H9 (cell line): ENCODE data around the gene TBC1D2. TPM values are rescaled to one million over a fixed set of nuclear protein-coding genes. Genes with fewer than 3 reads are reported as not detected.

Source experiments
- DNase-seq: peaks from one replicate; pipeline ENCODE4 v3.0.0-alpha.2; 2017
- H2AFZ ChIP-seq: one replicate; pipeline ENCODE4 v1.6.1; 2013; ENCODE audit warnings: mild to moderate bottlenecking, low read length, control low read depth, moderate library complexity
- H2AK5ac ChIP-seq: 2 replicates; pipeline ENCODE4 v1.6.1; 2013; ENCODE audit warnings: low read length, control low read depth, mixed read lengths; ENCODE audit not compliant: insufficient read length
- H2BK120ac ChIP-seq: one replicate; pipeline ENCODE4 v1.6.1; 2013; ENCODE audit warnings: low read depth, mild to moderate bottlenecking, low read length, control low read depth, inconsistent platforms; ENCODE audit not compliant: poor library complexity, severe bottlenecking
- H2BK12ac ChIP-seq: 2 replicates; pipeline ENCODE4 v1.6.1; 2013; ENCODE audit warnings: low read length, control low read depth, mixed read lengths, low read depth; ENCODE audit not compliant: insufficient read length
- H2BK15ac ChIP-seq: 2 replicates; pipeline ENCODE4 v1.6.1; 2013; ENCODE audit warnings: low read depth, low read length, control low read depth
- H2BK20ac ChIP-seq: one replicate; pipeline ENCODE4 v1.6.1; 2013; ENCODE audit warnings: low read depth, mild to moderate bottlenecking, low read length, control low read depth, inconsistent platforms; ENCODE audit not compliant: poor library complexity, severe bottlenecking
- H2BK5ac ChIP-seq: 2 replicates; pipeline ENCODE4 v1.6.1; 2013; ENCODE audit warnings: low read length, control low read depth, mixed read lengths; ENCODE audit not compliant: insufficient read length
- H3K14ac ChIP-seq: 2 replicates; pipeline ENCODE4 v1.6.1; 2013; ENCODE audit warnings: low read length, control low read depth; ENCODE audit not compliant: insufficient read depth
- H3K18ac ChIP-seq: 2 replicates; pipeline ENCODE4 v1.6.1; 2013; ENCODE audit warnings: low read depth, mild to moderate bottlenecking, mixed read lengths, low read length, control low read depth; ENCODE audit not compliant: insufficient read length
- H3K23ac ChIP-seq: 2 replicates; pipeline ENCODE4 v1.6.1; 2013; ENCODE audit warnings: low read length, control low read depth, mixed read lengths, low read depth; ENCODE audit not compliant: insufficient read length
- H3K23me2 ChIP-seq: 2 replicates; pipeline ENCODE4 v1.6.1; 2013; ENCODE audit warnings: low read depth, mild to moderate bottlenecking, mixed read lengths, low read length, control low read depth; ENCODE audit not compliant: insufficient read length, poor library complexity, severe bottlenecking
- H3K27ac ChIP-seq: 2 replicates; pipeline ENCODE4 v1.5.1; 2013; ENCODE audit warnings: low read length, control low read depth, mixed read lengths, low read depth; ENCODE audit not compliant: insufficient read length
- H3K27me3 ChIP-seq: 2 replicates; pipeline ENCODE4 v1.6.1; 2013; ENCODE audit warnings: low read length, control low read depth, inconsistent platforms; ENCODE audit not compliant: insufficient read depth
- H3K4ac ChIP-seq: 2 replicates; pipeline ENCODE4 v1.6.1; 2013; ENCODE audit warnings: low read depth, mild to moderate bottlenecking, control low read depth, inconsistent platforms, low read length, moderate library complexity
- H3K4me1 ChIP-seq: 2 replicates; pipeline ENCODE4 v1.6.1; 2013; ENCODE audit warnings: low read length, control low read depth, inconsistent platforms; ENCODE audit not compliant: insufficient read depth
- H3K4me2 ChIP-seq: 2 replicates; pipeline ENCODE4 v1.6.1; 2013; ENCODE audit warnings: low read length, control low read depth, mixed read lengths; ENCODE audit not compliant: insufficient read length, insufficient read depth
- H3K56ac ChIP-seq: 2 replicates; pipeline ENCODE4 v1.6.1; 2013; ENCODE audit warnings: low read depth, mild to moderate bottlenecking, mixed read lengths, low read length, control low read depth; ENCODE audit not compliant: insufficient read length
- H3K79me1 ChIP-seq: 2 replicates; pipeline ENCODE4 v1.6.1; 2013; ENCODE audit warnings: low read depth, mild to moderate bottlenecking, moderate library complexity, low read length, control low read depth, inconsistent platforms; ENCODE audit not compliant: insufficient read depth, poor library complexity, severe bottlenecking
- H3K79me2 ChIP-seq: 2 replicates; pipeline ENCODE4 v1.6.1; 2013; ENCODE audit warnings: low read length, control low read depth, inconsistent platforms; ENCODE audit not compliant: insufficient read depth
- H3K9ac ChIP-seq: 2 replicates; pipeline ENCODE4 v1.6.1; 2013; ENCODE audit warnings: low read length, control low read depth, mixed read lengths; ENCODE audit not compliant: insufficient read length; ENCODE audit errors: extremely low read depth
- H3K9me3 ChIP-seq: one replicate; pipeline ENCODE4 v1.6.1; 2013; ENCODE audit warnings: low read depth, low read length, inconsistent platforms; ENCODE audit not compliant: control insufficient read depth
- H3T11ph ChIP-seq: one replicate; pipeline ENCODE4 v1.6.1; 2013; ENCODE audit warnings: mild to moderate bottlenecking, low read length, control low read depth, inconsistent platforms
- H4K20me1 ChIP-seq: one replicate; pipeline ENCODE4 v1.6.1; 2013; ENCODE audit not compliant: control insufficient read depth, insufficient read length, insufficient read depth
- H4K5ac ChIP-seq: 2 replicates; pipeline ENCODE4 v1.6.1; 2013; ENCODE audit warnings: low read depth, mild to moderate bottlenecking, mixed read lengths, low read length, control low read depth; ENCODE audit not compliant: insufficient read length
- H4K8ac ChIP-seq: replicated peaks from 2 replicates; pipeline ENCODE4 v1.6.1; 2013; ENCODE audit warnings: low read length, control low read depth, mixed read lengths, low read depth; ENCODE audit not compliant: insufficient read length
- H4K91ac ChIP-seq: 2 replicates; pipeline ENCODE4 v1.6.1; 2013; ENCODE audit warnings: low read depth, mild to moderate bottlenecking, moderate library complexity, mixed read lengths, low read length, control low read depth; ENCODE audit not compliant: insufficient read length
- H3K27ac Mint-ChIP-seq, 3 experiments: 2 replicates in 2 of 3; 3 replicates in 1 of 3; pipeline ENCODE4 v1.8.0; 2020 to 2021; ENCODE audit warnings: mixed read lengths in 3 of 3, mild to moderate bottlenecking in 1 of 3, moderate library complexity in 1 of 3
- H3K27me3 Mint-ChIP-seq: 2 replicates; pipeline ENCODE4 v1.8.0; 2021; ENCODE audit warnings: low read depth, mild to moderate bottlenecking, moderate library complexity, mixed read lengths
- H3K36me3 Mint-ChIP-seq, 3 experiments: 2 replicates in 2 of 3; 3 replicates in 1 of 3; pipeline ENCODE4 v1.8.0; 2020 to 2021; ENCODE audit warnings: low read depth in 3 of 3, mixed read lengths in 3 of 3; ENCODE audit not compliant: insufficient read depth in 1 of 3
- H3K4me1 Mint-ChIP-seq, 2 experiments: 2 replicates each; pipeline ENCODE4 v1.8.0; 2020; ENCODE audit warnings: mixed read lengths in 2 of 2
- H3K4me3 Mint-ChIP-seq, 2 experiments: 2 replicates in 1 of 2; 3 replicates in 1 of 2; pipeline ENCODE4 v1.8.0; 2020 to 2021; ENCODE audit warnings: mild to moderate bottlenecking in 2 of 2, mixed read lengths in 2 of 2, moderate library complexity in 1 of 2
- H3K9me3 Mint-ChIP-seq, 2 experiments: 2 replicates in 1 of 2; 3 replicates in 1 of 2; pipeline ENCODE4 v1.8.0; 2020; ENCODE audit warnings: mild to moderate bottlenecking in 2 of 2, mixed read lengths in 2 of 2, moderate library complexity in 1 of 2
- CTCF ChIP-seq: fragments of 200-600 bp; sonication (generic); conservative IDR thresholded peaks from 3 replicates; pipeline ENCODE4 v1.8.0; 2021; ENCODE audit warnings: antibody characterized with exemption, mild to moderate bottlenecking
- WGBS: extraction: QIAGEN DNeasy Blood & Tissue Kit; methylation state at CpG from one replicate; pipeline ENCODE4 v1.1.7; 2013; ENCODE audit warnings: missing lambda C conversion rate, low lambda C conversion rate, mixed read lengths; ENCODE audit not compliant: insufficient read length; ENCODE audit errors: extremely low coverage; 5-methylcytosine and 5-hydroxymethylcytosine counted together
- total RNA-seq: library from RNA; stranded (reverse); gene quantifications from 2 replicates; pipeline ENCODE4 v1.2.1, GENCODE V29; 2021

TBC1D2 gene
- total RNA-seq, 1 experiment from 2014 or later, result 2.9 TPM

DNA sequence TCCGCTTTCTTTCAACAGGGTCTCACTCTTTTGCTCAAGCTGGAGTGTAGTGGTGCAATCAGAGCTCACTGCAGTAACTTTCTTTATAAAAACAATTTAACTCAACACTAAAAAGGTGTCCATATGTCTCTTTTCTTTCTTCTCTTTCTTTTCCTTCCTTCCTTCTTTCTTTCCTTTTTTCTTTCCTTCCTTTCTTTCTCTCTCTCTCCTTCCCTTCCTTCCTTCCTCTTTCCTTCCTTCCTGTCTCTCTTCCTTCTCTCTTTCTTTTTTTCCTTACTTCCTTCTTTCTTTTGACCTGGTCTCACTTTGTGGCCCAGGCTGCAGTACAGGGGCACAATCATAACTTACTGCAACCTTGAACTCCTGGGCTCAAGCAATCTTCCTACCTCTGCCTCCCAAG, 25.8 kb upstream of the TBC1D2 start:
- Mint-ChIP-seq H3K4me1 (peaks cover 0 to 8% of the 10 kb centered on the region in 2 experiments; a peak in 1 of 4 replicates), H3K4me3 (no peak overlapping the region), H3K27ac (no peak overlapping the region), H3K27me3 (peaks cover 2% of the 10 kb centered on the region; the same call in 1 of the 2 replicates), H3K36me3 (no peaks in the 10 kb centered on the region), H3K9me3 (no peaks in the 10 kb centered on the region)
- H2BK20ac ChIP-seq, result no peak overlapping the region
- H3K9ac ChIP-seq, result no peak overlapping the region
- no peaks in the 10 kb centered on the region for H3K79me1 ChIP-seq
- H3K4ac ChIP-seq, result no peak overlapping the region
- no peak overlapping the region for H3K23ac ChIP-seq
- H2BK120ac ChIP-seq, result no peak overlapping the region
- no peak overlapping the region for H2BK12ac ChIP-seq
- DNase-seq, result no peak
- H3K18ac ChIP-seq, result no peak overlapping the region
- H4K8ac ChIP-seq, result no peak overlapping the region
- TF ChIP-seq CTCF, result no peak
- no peak overlapping the region for H2BK15ac ChIP-seq
- no peak overlapping the region for H2AFZ ChIP-seq
- no peaks in the 10 kb centered on the region for H3K23me2 ChIP-seq
- H3K27me3 ChIP-seq, result no peaks in the 10 kb centered on the region
- H3K4me1 ChIP-seq, result no peaks in the 10 kb centered on the region
- no peak overlapping the region for H2AK5ac ChIP-seq
- H3K4me2 ChIP-seq, result no peak overlapping the region
- no peaks in the 10 kb centered on the region for H3K9me3 ChIP-seq
- no CpG with 5 or more reads among the region's 1 CpG for WGBS
- H4K91ac ChIP-seq, result no peak overlapping the region
- no peak overlapping the region for H3T11ph ChIP-seq
- no peak overlapping the region for H2BK5ac ChIP-seq
- no peak overlapping the region for H3K14ac ChIP-seq
- H3K79me2 ChIP-seq, result no peaks in the 10 kb centered on the region
- H4K5ac ChIP-seq, result no peak overlapping the region
- H4K20me1 ChIP-seq, result no peaks in the 10 kb centered on the region
- no peak overlapping the region for H3K56ac ChIP-seq
- H3K27ac ChIP-seq, result no peak overlapping the region
